Loucy (cell line): Measurements from ENCODE around the gene STX7.

ENCODE experiments used
- H2AFZ ChIP-seq: fragments of 200-600 bp; sonication (generic); 2 replicates; pipeline ENCODE4 v1.6.0; 2016; ENCODE audit warnings: antibody characterized with exemption, mild to moderate bottlenecking, low read length, moderate library complexity
- H3F3A ChIP-seq: fragments of 200-600 bp; 2 replicates; pipeline ENCODE4 v1.6.0; 2016; ENCODE audit warnings: antibody characterized with exemption, low read depth, mild to moderate bottlenecking
- H3K27me3 ChIP-seq: fragments of 200-600 bp; sonication (generic); 2 replicates; pipeline ENCODE4 v1.6.1; 2014; ENCODE audit warnings: low read length, mild to moderate bottlenecking; ENCODE audit not compliant: insufficient read depth, poor library complexity, severe bottlenecking
- H3K36me3 ChIP-seq: fragments of 200-600 bp; sonication (generic); 2 replicates; pipeline ENCODE4 v1.6.1; 2016; ENCODE audit warnings: low read length; ENCODE audit not compliant: insufficient read depth
- H3K4me1 ChIP-seq: fragments of 200-600 bp; sonication (generic); 2 replicates; pipeline ENCODE4 v1.5.1; 2014; ENCODE audit warnings: low read length, mild to moderate bottlenecking; ENCODE audit not compliant: insufficient read depth, poor library complexity, severe bottlenecking
- H3K4me2 ChIP-seq: fragments of 200-600 bp; sonication (generic); 2 replicates; pipeline ENCODE4 v1.6.0; 2014; ENCODE audit warnings: antibody characterized with exemption, low read length, low read depth, mild to moderate bottlenecking; ENCODE audit not compliant: poor library complexity, severe bottlenecking
- H3K4me3 ChIP-seq: fragments of 200-600 bp; sonication (generic); 2 replicates; pipeline ENCODE4 v1.5.1; 2014; ENCODE audit warnings: low read length, mild to moderate bottlenecking, mixed read lengths; ENCODE audit not compliant: poor library complexity, severe bottlenecking
- H3K79me2 ChIP-seq: fragments of 200-600 bp; sonication (generic); 2 replicates; pipeline ENCODE4 v1.6.1; 2014; ENCODE audit warnings: low read length; ENCODE audit not compliant: insufficient read depth
- H3K9ac ChIP-seq: fragments of 200-600 bp; sonication (generic); 2 replicates; pipeline ENCODE4 v1.6.0; 2014; ENCODE audit warnings: mild to moderate bottlenecking, low read depth, low read length, moderate library complexity; ENCODE audit not compliant: poor library complexity, severe bottlenecking
- H3K9me2 ChIP-seq: fragments of 200-600 bp; sonication (generic); replicated peaks from 2 replicates; pipeline ENCODE4 v1.6.1; 2016; ENCODE audit warnings: low read depth, low read length, mixed read lengths
- H3K9me3 ChIP-seq: fragments of 200-600 bp; sonication (generic); 2 replicates; pipeline ENCODE4 v1.6.1; 2014; ENCODE audit warnings: mild to moderate bottlenecking, antibody characterized with exemption, low read length, low read depth; ENCODE audit not compliant: insufficient read depth
- H4K20me1 ChIP-seq: fragments of 200-600 bp; sonication (generic); 2 replicates; pipeline ENCODE4 v1.6.0; 2014; ENCODE audit warnings: antibody characterized with exemption, low read length, mild to moderate bottlenecking; ENCODE audit not compliant: insufficient read depth, poor library complexity, severe bottlenecking
- EZH2phosphoT487 ChIP-seq: fragments of 200-600 bp; IDR thresholded peaks from 2 replicates; pipeline ENCODE4 v1.6.1; 2018; ENCODE audit warnings: antibody characterized with exemption, mild to moderate bottlenecking, moderate library complexity, borderline replicate concordance
- TF ChIP-seq, protein P1 (sequence below): fragments of 200-600 bp; sonication (generic); conservative IDR thresholded peaks from 2 replicates; pipeline ENCODE4 v1.5.1; 2014; ENCODE audit warnings: mild to moderate bottlenecking, antibody characterized with exemption, low read length

STX7 gene

DNA sequence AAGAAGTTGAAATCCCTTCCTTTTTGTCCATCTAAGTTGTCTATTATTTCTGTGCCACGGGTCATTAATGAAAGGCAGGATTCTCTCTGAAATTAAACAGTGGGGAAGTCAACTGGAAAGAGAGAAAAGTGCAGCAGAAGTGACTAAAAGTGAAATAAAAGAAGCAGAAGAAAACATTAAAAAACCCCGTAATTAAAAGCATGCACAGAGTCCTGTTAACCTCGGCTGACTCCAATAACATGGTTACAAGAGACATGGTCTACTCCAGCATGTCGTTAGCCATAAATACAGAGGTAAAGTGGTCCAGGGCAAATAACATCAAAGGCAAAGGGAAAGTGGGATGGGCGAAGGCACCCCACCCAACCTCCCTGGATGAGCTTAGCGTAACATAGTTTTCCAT, 98.6 kb downstream of the STX7 start:
- no peaks in the 10 kb centered on the region for H4K20me1 ChIP-seq
- H3K9ac ChIP-seq = no peak overlapping the region
- no peaks in the 10 kb centered on the region for H3K4me1 ChIP-seq
- H3K4me2 ChIP-seq = no peak overlapping the region
- TF ChIP-seq, protein P1, sequence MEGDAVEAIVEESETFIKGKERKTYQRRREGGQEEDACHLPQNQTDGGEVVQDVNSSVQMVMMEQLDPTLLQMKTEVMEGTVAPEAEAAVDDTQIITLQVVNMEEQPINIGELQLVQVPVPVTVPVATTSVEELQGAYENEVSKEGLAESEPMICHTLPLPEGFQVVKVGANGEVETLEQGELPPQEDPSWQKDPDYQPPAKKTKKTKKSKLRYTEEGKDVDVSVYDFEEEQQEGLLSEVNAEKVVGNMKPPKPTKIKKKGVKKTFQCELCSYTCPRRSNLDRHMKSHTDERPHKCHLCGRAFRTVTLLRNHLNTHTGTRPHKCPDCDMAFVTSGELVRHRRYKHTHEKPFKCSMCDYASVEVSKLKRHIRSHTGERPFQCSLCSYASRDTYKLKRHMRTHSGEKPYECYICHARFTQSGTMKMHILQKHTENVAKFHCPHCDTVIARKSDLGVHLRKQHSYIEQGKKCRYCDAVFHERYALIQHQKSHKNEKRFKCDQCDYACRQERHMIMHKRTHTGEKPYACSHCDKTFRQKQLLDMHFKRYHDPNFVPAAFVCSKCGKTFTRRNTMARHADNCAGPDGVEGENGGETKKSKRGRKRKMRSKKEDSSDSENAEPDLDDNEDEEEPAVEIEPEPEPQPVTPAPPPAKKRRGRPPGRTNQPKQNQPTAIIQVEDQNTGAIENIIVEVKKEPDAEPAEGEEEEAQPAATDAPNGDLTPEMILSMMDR = no peak
- TF ChIP-seq EZH2phosphoT487 = no peak
- H3K9me2 ChIP-seq = no peaks in the 10 kb centered on the region
- no peak overlapping the region for H3K4me3 ChIP-seq
- no peak overlapping the region for H2AFZ ChIP-seq
- peaks cover 5% of the 10 kb centered on the region for H3K27me3 ChIP-seq
- H3K36me3 ChIP-seq = no peaks in the 10 kb centered on the region
- no peaks in the 10 kb centered on the region for H3F3A ChIP-seq
- H3K79me2 ChIP-seq = no peaks in the 10 kb centered on the region
- H3K9me3 ChIP-seq = no peaks in the 10 kb centered on the region

DNA sequence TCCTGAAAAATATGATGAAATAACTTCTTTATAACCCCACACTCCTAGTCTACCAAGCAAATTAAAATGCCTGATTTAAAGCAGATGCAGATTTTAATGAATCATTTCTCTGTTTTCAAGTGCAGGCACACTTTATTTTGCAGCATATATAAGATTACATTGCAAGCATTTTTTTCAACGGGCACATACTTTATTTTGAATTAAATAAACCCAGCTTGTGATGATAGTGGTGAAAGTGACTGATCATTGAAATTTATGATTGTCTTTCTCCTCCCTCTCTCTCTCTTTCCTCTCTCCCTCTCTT, 99.5 kb downstream of the STX7 start:
- no peaks in the 10 kb centered on the region for H4K20me1 ChIP-seq
- H3K4me1 ChIP-seq = no peaks in the 10 kb centered on the region
- no peak overlapping the region for H2AFZ ChIP-seq
- TF ChIP-seq EZH2phosphoT487 = no peak
- TF ChIP-seq, protein P1 = no peak
- H3K9me3 ChIP-seq = no peaks in the 10 kb centered on the region
- H3K27me3 ChIP-seq = peaks cover 9% of the 10 kb centered on the region
- no peaks in the 10 kb centered on the region for H3K9me2 ChIP-seq
- no peaks in the 10 kb centered on the region for H3K79me2 ChIP-seq
- no peaks in the 10 kb centered on the region for H3K36me3 ChIP-seq
- no peak overlapping the region for H3K9ac ChIP-seq
- H3K4me3 ChIP-seq = no peak overlapping the region
- H3F3A ChIP-seq = no peaks in the 10 kb centered on the region
- H3K4me2 ChIP-seq = no peak overlapping the region

DNA sequence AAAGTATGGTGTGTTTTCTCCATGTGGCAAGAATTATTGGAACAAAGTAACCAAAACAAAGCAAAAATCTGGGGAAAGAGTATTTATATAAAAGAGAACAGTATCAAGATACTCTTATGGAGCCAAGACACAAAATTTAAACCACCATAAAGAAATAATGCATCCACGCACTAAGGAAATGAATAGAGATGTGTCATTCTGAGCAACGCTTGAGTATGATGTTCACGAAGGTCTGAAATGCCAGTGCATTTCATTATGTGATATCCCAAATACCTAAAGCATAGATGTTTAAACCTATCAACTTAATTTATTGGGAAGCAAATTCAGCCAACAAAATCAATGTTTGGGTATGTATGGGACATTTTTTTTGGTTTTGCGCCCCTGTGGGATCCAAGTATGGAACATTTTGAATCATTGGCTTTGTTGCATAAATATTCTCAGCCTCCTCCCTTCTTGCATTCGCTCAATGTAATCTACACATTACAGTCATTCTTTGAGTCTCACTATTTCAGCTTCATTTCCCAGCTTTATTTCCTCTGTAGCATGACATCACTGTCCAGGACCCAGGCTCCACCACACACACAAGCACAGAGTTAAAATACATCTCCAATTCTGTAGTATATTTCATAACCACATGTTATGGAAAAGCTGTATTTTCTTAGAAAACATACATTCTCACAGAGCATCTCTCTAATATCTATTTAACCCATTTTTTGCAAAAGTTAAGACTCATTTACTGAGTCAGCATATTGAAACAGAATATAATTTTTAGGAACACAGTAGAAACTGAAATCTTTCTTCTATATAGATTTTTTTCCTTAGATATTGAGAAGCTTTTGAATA, 100.0 kb downstream of the STX7 start:
- H3K9me3 ChIP-seq = no peaks in the 10 kb centered on the region
- peaks cover 9% of the 10 kb centered on the region for H3K27me3 ChIP-seq
- no peaks in the 10 kb centered on the region for H3K79me2 ChIP-seq
- no peaks in the 10 kb centered on the region for H3K36me3 ChIP-seq
- H3K4me1 ChIP-seq = no peaks in the 10 kb centered on the region
- no peak overlapping the region for H3K4me3 ChIP-seq
- H3F3A ChIP-seq = no peaks in the 10 kb centered on the region
- no peak overlapping the region for H2AFZ ChIP-seq
- no peak overlapping the region for H3K9ac ChIP-seq
- TF ChIP-seq, protein P1 = no peak
- no peak for TF ChIP-seq EZH2phosphoT487
- no peak overlapping the region for H3K4me2 ChIP-seq
- H4K20me1 ChIP-seq = no peaks in the 10 kb centered on the region
- no peaks in the 10 kb centered on the region for H3K9me2 ChIP-seq
